ENCODE results near the gene GMDS. TPM values are rescaled to one million over a fixed set of nuclear protein-coding genes. Genes with fewer than 3 reads are reported as not detected.

Gene GMDS
- total and polyA plus RNA-seq, 2 of the 4 experiments (the other 2 are of a cell fraction): 7.3 to 21.9 TPM

GRCh38 chr6:2053691-2054090 is 191.7 kb downstream of the GMDS start:
- no peak overlapping the region for H2BK15ac ChIP-seq (ENCODE audit: low read depth, low read length)
- no peaks in the 10 kb centered on the region for H3K27me3 ChIP-seq (ENCODE audit: control insufficient read depth, insufficient read depth, low read length)
- no peak overlapping the region for H2AFZ ChIP-seq (replicated peaks; ENCODE audit: low read length, poor library complexity)
- H4K20me1 ChIP-seq (ENCODE audit: insufficient read depth, low read length): no peaks in the 10 kb centered on the region
- TF ChIP-seq ELK1 (IDR thresholded peaks at IDR 0.05; ENCODE audit: borderline replicate concordance, low read depth, low read length): no peak
- no peak for TF ChIP-seq CEBPB (IDR thresholded peaks at IDR 0.05; ENCODE audit: low read depth, low read length)
- TF ChIP-seq MAZ (IDR thresholded peaks at IDR 0.05; ENCODE audit: borderline replicate concordance, low read depth, low read length): no peak
- no peak for TF ChIP-seq RAD21 (IDR thresholded peaks at IDR 0.05; ENCODE audit: low read length)
- TF ChIP-seq FOS (IDR thresholded peaks at IDR 0.05; ENCODE audit: low read depth, low read length): no peak
- no peak for TF ChIP-seq BHLHE40 (IDR thresholded peaks at IDR 0.05; ENCODE audit: low read depth, low read length)
- TF ChIP-seq RFX5 (IDR thresholded peaks at IDR 0.05; ENCODE audit: low read depth, low read length): no peak
- no peak for TF ChIP-seq MXI1 (IDR thresholded peaks at IDR 0.05; ENCODE audit: borderline replicate concordance, low read depth, low read length)
- no peak for TF ChIP-seq RCOR1 (IDR thresholded peaks at IDR 0.05; ENCODE audit: insufficient replicate concordance, low read length)
- TF ChIP-seq POLR2A (IDR thresholded peaks at IDR 0.05; ENCODE audit: low read depth, low read length): no peak
- no peak for TF ChIP-seq NFE2L2 (IDR thresholded peaks at IDR 0.05; ENCODE audit: low read depth, low read length)
- TF ChIP-seq CTCF (conservative IDR thresholded peaks at IDR 0.05; ENCODE audit: low read depth, low read length): no peak
- no peak for TF ChIP-seq CHD1 (IDR thresholded peaks at IDR 0.05; ENCODE audit: low read depth, low read length)
- H3K4me1 ChIP-seq (ENCODE audit: control insufficient read depth, insufficient read depth, low read length): no peaks in the 10 kb centered on the region
- H3K9ac ChIP-seq (ENCODE audit: low read depth, low read length): no peak overlapping the region
- H3K79me1 ChIP-seq (ENCODE audit: low read depth in 1 of 2, low read length in 2 of 2): no peaks in the 10 kb centered on the region; a peak in 1 of 4 replicates
- in situ Hi-C loops (cut with MboI; ENCODE audit: low sequenced_read_pairs): no loop called here
- ChIA-PET POLR2A (ENCODE audit: unreplicated experiment) (no interaction called here), CTCF (no interaction called here)
- no peaks in the 10 kb centered on the region for H3K36me3 ChIP-seq (ENCODE audit: control insufficient read depth, insufficient read depth, low read length)
- no peak overlapping the region for H2BK120ac ChIP-seq (ENCODE audit: low read depth, low read length)
- DNase-seq (no peak), ATAC-seq (ENCODE audit: low read depth) (no peak)
- no peak overlapping the region for H3K27ac ChIP-seq (ENCODE audit: insufficient read depth, low read length)
- H3K56ac ChIP-seq (ENCODE audit: extremely low read depth, insufficient read depth, low read length): no peak overlapping the region
- no peaks in the 10 kb centered on the region for H3K9me1 ChIP-seq (ENCODE audit: insufficient read depth, low read length)
- no peak overlapping the region for H3K4ac ChIP-seq (ENCODE audit: low read depth, low read length)
- dilution Hi-C loops (cut with HindIII; ENCODE audit: low sequenced_read_pairs, unreplicated experiment): no loop called here
- intact Hi-C loops (cut with micrococcal nuclease): no loop called here
- no peak overlapping the region for H2AK5ac ChIP-seq (ENCODE audit: low read depth, low read length)
- H3K14ac ChIP-seq (replicated peaks; ENCODE audit: low read depth, low read length): no peak overlapping the region
- no peak overlapping the region for H2BK20ac ChIP-seq (ENCODE audit: low read depth, low read length)
- H4K8ac ChIP-seq (ENCODE audit: low read depth in 2 of 2, low read length in 2 of 2): no peak overlapping the region
- no peak overlapping the region for H3K23ac ChIP-seq (ENCODE audit: low read depth, low read length)
- H3K4me2 ChIP-seq (ENCODE audit: low read depth, low read length): no peak overlapping the region
- no peak overlapping the region for H2BK5ac ChIP-seq (ENCODE audit: low read depth, low read length, poor library complexity, severe bottlenecking)
- no peak overlapping the region for H3K4me3 ChIP-seq (ENCODE audit: insufficient read depth, low read depth, low read length)
- no peak overlapping the region for H2AK9ac ChIP-seq (replicated peaks; ENCODE audit: low read depth, low read length, poor library complexity)
- no peak overlapping the region for H4K91ac ChIP-seq (ENCODE audit: insufficient read depth, low read depth, low read length)
- no peak overlapping the region for H4K5ac ChIP-seq (ENCODE audit: low read depth, low read length)
- H3K9me3 ChIP-seq (ENCODE audit: control insufficient read depth, insufficient read depth, low read length): no peaks in the 10 kb centered on the region
- H3K18ac ChIP-seq (ENCODE audit: low read depth, low read length): no peak overlapping the region
- no TSS peak for BruUV-seq (replicated peaks)
